Loucy (cell line): ENCODE measurements around the gene MACF1.
"Not testable (repeated sequence)": the region's sequence is repeated elsewhere in the genome, so short reads cannot be mapped to it uniquely, and the experiment has no call there.

Experiments
- H2AFZ ChIP-seq: fragments of 200-600 bp; sonication (generic); 2 replicates; pipeline ENCODE4 v1.6.0; 2016; ENCODE audit warnings: antibody characterized with exemption, mild to moderate bottlenecking, low read length, moderate library complexity
- H3F3A ChIP-seq: fragments of 200-600 bp; 2 replicates; pipeline ENCODE4 v1.6.0; 2016; ENCODE audit warnings: antibody characterized with exemption, low read depth, mild to moderate bottlenecking
- H3K27me3 ChIP-seq: fragments of 200-600 bp; sonication (generic); 2 replicates; pipeline ENCODE4 v1.6.1; 2014; ENCODE audit warnings: low read length, mild to moderate bottlenecking; ENCODE audit not compliant: insufficient read depth, poor library complexity, severe bottlenecking
- H3K36me3 ChIP-seq: fragments of 200-600 bp; sonication (generic); 2 replicates; pipeline ENCODE4 v1.6.1; 2016; ENCODE audit warnings: low read length; ENCODE audit not compliant: insufficient read depth
- H3K4me1 ChIP-seq: fragments of 200-600 bp; sonication (generic); 2 replicates; pipeline ENCODE4 v1.5.1; 2014; ENCODE audit warnings: low read length, mild to moderate bottlenecking; ENCODE audit not compliant: insufficient read depth, poor library complexity, severe bottlenecking
- H3K4me2 ChIP-seq: fragments of 200-600 bp; sonication (generic); 2 replicates; pipeline ENCODE4 v1.6.0; 2014; ENCODE audit warnings: antibody characterized with exemption, low read length, low read depth, mild to moderate bottlenecking; ENCODE audit not compliant: poor library complexity, severe bottlenecking
- H3K4me3 ChIP-seq: fragments of 200-600 bp; sonication (generic); 2 replicates; pipeline ENCODE4 v1.5.1; 2014; ENCODE audit warnings: low read length, mild to moderate bottlenecking, mixed read lengths; ENCODE audit not compliant: poor library complexity, severe bottlenecking
- H3K79me2 ChIP-seq: fragments of 200-600 bp; sonication (generic); 2 replicates; pipeline ENCODE4 v1.6.1; 2014; ENCODE audit warnings: low read length; ENCODE audit not compliant: insufficient read depth
- H3K9ac ChIP-seq: fragments of 200-600 bp; sonication (generic); 2 replicates; pipeline ENCODE4 v1.6.0; 2014; ENCODE audit warnings: mild to moderate bottlenecking, low read depth, low read length, moderate library complexity; ENCODE audit not compliant: poor library complexity, severe bottlenecking
- H3K9me2 ChIP-seq: fragments of 200-600 bp; sonication (generic); replicated peaks from 2 replicates; pipeline ENCODE4 v1.6.1; 2016; ENCODE audit warnings: low read depth, low read length, mixed read lengths
- H3K9me3 ChIP-seq: fragments of 200-600 bp; sonication (generic); 2 replicates; pipeline ENCODE4 v1.6.1; 2014; ENCODE audit warnings: mild to moderate bottlenecking, antibody characterized with exemption, low read length, low read depth; ENCODE audit not compliant: insufficient read depth
- H4K20me1 ChIP-seq: fragments of 200-600 bp; sonication (generic); 2 replicates; pipeline ENCODE4 v1.6.0; 2014; ENCODE audit warnings: antibody characterized with exemption, low read length, mild to moderate bottlenecking; ENCODE audit not compliant: insufficient read depth, poor library complexity, severe bottlenecking
- CTCF ChIP-seq: fragments of 200-600 bp; sonication (generic); conservative IDR thresholded peaks from 2 replicates; pipeline ENCODE4 v1.5.1; 2014; ENCODE audit warnings: mild to moderate bottlenecking, antibody characterized with exemption, low read length
- EZH2phosphoT487 ChIP-seq: fragments of 200-600 bp; IDR thresholded peaks from 2 replicates; pipeline ENCODE4 v1.6.1; 2018; ENCODE audit warnings: antibody characterized with exemption, mild to moderate bottlenecking, moderate library complexity, borderline replicate concordance

The MACF1 gene

GRCh38 chr1:39490596-39491145, 286.2 kb downstream of the MACF1 start:
- H3K4me2 ChIP-seq: no peak overlapping the region

GRCh38 chr1:39491146-39491921, 286.8 kb downstream of the MACF1 start, which contains the start of gene BMP8A:
BMP8A (plus strand) TSS chr1:39491636; CDS start chr1:39491992, 356 bp downstream.
- no peak within 1 kb of the TSS for H3K4me3 ChIP-seq
- TF ChIP-seq EZH2phosphoT487 (no peak), CTCF (no peak)
- H4K20me1 ChIP-seq: no peaks in the 10 kb centered on the region
- H3K36me3 ChIP-seq: peaks cover 12% of the 10 kb centered on the region; the same call in 1 of the 2 replicates
- H3K9me3 ChIP-seq: no peaks in the 10 kb centered on the region
- no peak within 1 kb of the TSS for H3K4me2 ChIP-seq
- no peaks in the 10 kb centered on the region for H3K4me1 ChIP-seq
- H2AFZ ChIP-seq: no peak within 1 kb of the TSS
- no peaks in the 10 kb centered on the region for H3K9me2 ChIP-seq
- no peaks in the 10 kb centered on the region for H3F3A ChIP-seq
- H3K27me3 ChIP-seq: no peaks in the 10 kb centered on the region
- H3K79me2 ChIP-seq: no peaks in the 10 kb centered on the region
- no peak within 1 kb of the TSS for H3K9ac ChIP-seq

More at GRCh38 chr1:39490596-39491145, 286.2 kb downstream of the MACF1 start:
- Histone ChIP-seq H3K27me3 (no peaks in the 10 kb centered on the region), H3K9me2 (no peaks in the 10 kb centered on the region), H3K36me3 (peaks cover 18% of the 10 kb centered on the region; the same call in 1 of the 2 replicates), H2AFZ (no peak overlapping the region), H3K9ac (no peak overlapping the region), H3K9me3 (no peaks in the 10 kb centered on the region), H3K79me2 (no peaks in the 10 kb centered on the region), H3F3A (no peaks in the 10 kb centered on the region), H3K4me3 (no peak overlapping the region), H4K20me1 (no peaks in the 10 kb centered on the region), H3K4me1 (no peaks in the 10 kb centered on the region)
- TF ChIP-seq EZH2phosphoT487 (no peak), CTCF (no peak)

- not testable (repeated sequence) for H3K9ac ChIP-seq, H3K9me3 ChIP-seq, H3K4me3 ChIP-seq, H2AFZ ChIP-seq, H3K9me2 ChIP-seq, H3K36me3 ChIP-seq, H3F3A ChIP-seq, H3K79me2 ChIP-seq, H3K27me3 ChIP-seq, H3K4me2 ChIP-seq, H4K20me1 ChIP-seq, H3K4me1 ChIP-seq
These were observed 287.9 kb downstream of the MACF1 start for GRCh38 chr1:39492118-39493042.

- not testable (repeated sequence) for H3F3A ChIP-seq, H3K27me3 ChIP-seq, H3K79me2 ChIP-seq, H3K9me2 ChIP-seq, H3K9ac ChIP-seq, H3K4me1 ChIP-seq, H2AFZ ChIP-seq, H4K20me1 ChIP-seq, H3K36me3 ChIP-seq, H3K9me3 ChIP-seq, H3K4me3 ChIP-seq, H3K4me2 ChIP-seq
These were observed 288.7 kb downstream of the MACF1 start for GRCh38 chr1:39493043-39493810.
